Lower leg skin (tissue), 4 donors: Measurements from ENCODE around the gene TAGLN3. TPM values are rescaled to one million over a fixed set of nuclear protein-coding genes. Genes with fewer than 3 reads are reported as not detected.

Experiments used
- DNase-seq, 2 donors: peaks; one replicate each; pipeline ENCODE4 v3.0.0-alpha.2; 2019; ENCODE audit warnings: low spot score in 2 of 2
- H3K4me3 ChIP-seq: fragments of 200-600 bp; sonication (generic); 2 replicates; pipeline ENCODE4 v1.5.1; 2017; ENCODE audit warnings: mild to moderate bottlenecking, low read depth; ENCODE audit not compliant: poor library complexity, severe bottlenecking
- POLR2A ChIP-seq, 2 donors: fragments of 450-650 bp; IDR thresholded peaks; one replicate each; pipeline ENCODE4 v1.6.1; 2016 to 2017; ENCODE audit warnings: antibody characterized with exemption in 2 of 2, mild to moderate bottlenecking in 1 of 2, moderate library complexity in 1 of 2
- WGBS, 2 donors: methylation state at CpG; one replicate each; pipeline ENCODE4 v1.1.5; 2018; 5-methylcytosine and 5-hydroxymethylcytosine counted together
- intact Hi-C: fragments of 100-400 bp; cut with DNase I; formaldehyde crosslinking; loops from one replicate; pipeline ENCODE4 v1.15.0; 2023; ENCODE audit warnings: low total_unique reads
- total RNA-seq, 4 donors: library from RNA; depleted of rRNA; stranded (reverse); fragments of >200 nt; gene quantifications; one replicate each; pipeline ENCODE4 v1.1.0, GENCODE V29; 2016
- TF ChIP-seq, protein P1 (sequence below), 3 donors: fragments of 450-650 bp; IDR thresholded peaks; one replicate each; pipeline ENCODE4 v1.5.1; 2016; ENCODE audit warnings: antibody characterized with exemption in 3 of 3, mild to moderate bottlenecking in 3 of 3, moderate library complexity in 2 of 3

TAGLN3 gene
- total RNA-seq, 4 donors from 2014 or later: 0.37 to 0.68 TPM; not detected in 2

- intact Hi-C loops: no loop called here
- DNase-seq: no peak
- 81 to 82% methylated on average over 2 of the region's 2 CpGs for WGBS, 2 donors
- H3K4me3 ChIP-seq: no peak overlapping the region
- TF ChIP-seq, protein P1, sequence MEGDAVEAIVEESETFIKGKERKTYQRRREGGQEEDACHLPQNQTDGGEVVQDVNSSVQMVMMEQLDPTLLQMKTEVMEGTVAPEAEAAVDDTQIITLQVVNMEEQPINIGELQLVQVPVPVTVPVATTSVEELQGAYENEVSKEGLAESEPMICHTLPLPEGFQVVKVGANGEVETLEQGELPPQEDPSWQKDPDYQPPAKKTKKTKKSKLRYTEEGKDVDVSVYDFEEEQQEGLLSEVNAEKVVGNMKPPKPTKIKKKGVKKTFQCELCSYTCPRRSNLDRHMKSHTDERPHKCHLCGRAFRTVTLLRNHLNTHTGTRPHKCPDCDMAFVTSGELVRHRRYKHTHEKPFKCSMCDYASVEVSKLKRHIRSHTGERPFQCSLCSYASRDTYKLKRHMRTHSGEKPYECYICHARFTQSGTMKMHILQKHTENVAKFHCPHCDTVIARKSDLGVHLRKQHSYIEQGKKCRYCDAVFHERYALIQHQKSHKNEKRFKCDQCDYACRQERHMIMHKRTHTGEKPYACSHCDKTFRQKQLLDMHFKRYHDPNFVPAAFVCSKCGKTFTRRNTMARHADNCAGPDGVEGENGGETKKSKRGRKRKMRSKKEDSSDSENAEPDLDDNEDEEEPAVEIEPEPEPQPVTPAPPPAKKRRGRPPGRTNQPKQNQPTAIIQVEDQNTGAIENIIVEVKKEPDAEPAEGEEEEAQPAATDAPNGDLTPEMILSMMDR (IDR thresholded peaks at IDR 0.05): no peak
These were observed 2.2 kb downstream of the TAGLN3 start for GRCh38 chr3:112000966-112001365.

GRCh38 chr3:112001526-112001925 is 2.8 kb downstream of the TAGLN3 start:
- WGBS, 2 donors: 92 to 96% methylated on average over 2 of the region's 2 CpGs
- DNase-seq: no peak
- intact Hi-C loops: no loop called here
- no peak overlapping the region for H3K4me3 ChIP-seq
- TF ChIP-seq, protein P1 (IDR thresholded peaks at IDR 0.05): no peak
- no peak for TF ChIP-seq POLR2A (IDR thresholded peaks at IDR 0.05)

- intact Hi-C loops: no loop called here
- no peak for TF ChIP-seq POLR2A (IDR thresholded peaks at IDR 0.05)
- TF ChIP-seq, protein P1 (IDR thresholded peaks at IDR 0.05): no peak
- no peak for DNase-seq
- WGBS, 2 donors: 71 to 79% methylated on average over 8 of the region's 8 CpGs
- H3K4me3 ChIP-seq: no peak overlapping the region
These were observed 3.6 kb downstream of the TAGLN3 start for GRCh38 chr3:112002096-112002971.

GRCh38 chr3:112003321-112004080 is 4.8 kb downstream of the TAGLN3 start:
- intact Hi-C loops: no loop called here
- H3K4me3 ChIP-seq: no peak overlapping the region
- DNase-seq: no peak
- WGBS, 2 donors: 66 to 82% methylated on average over 4 of the region's 4 CpGs
- TF ChIP-seq POLR2A (IDR thresholded peaks at IDR 0.05): no peak
- TF ChIP-seq, protein P1 (IDR thresholded peaks at IDR 0.05): no peak

GRCh38 chr3:112004187-112004586 is 5.5 kb downstream of the TAGLN3 start:
- no peak for TF ChIP-seq POLR2A (IDR thresholded peaks at IDR 0.05)
- TF ChIP-seq, protein P1 (IDR thresholded peaks at IDR 0.05): no peak
- DNase-seq: no peak
- intact Hi-C loops: no loop called here
- WGBS, 2 donors: 88 to 89% methylated on average over 2 of the region's 2 CpGs
- H3K4me3 ChIP-seq: no peak overlapping the region
